GM19395 (cell line): ENCODE data around the gene CORO2B.

Experiments
- ATAC-seq: cut with Tn5 transposase; IDR thresholded peaks from one replicate; pipeline ENCODE4 v1.9.1; 2021; ENCODE audit warnings: mild to moderate bottlenecking, moderate library complexity; ENCODE audit not compliant: unreplicated experiment

CORO2B gene

GRCh38 chr15:68625853-68626252 is 47.1 kb downstream of the CORO2B start:
- ATAC-seq = no peak

GRCh38 chr15:68626283-68626682 is 47.5 kb downstream of the CORO2B start:
- no peak for ATAC-seq

DNA sequence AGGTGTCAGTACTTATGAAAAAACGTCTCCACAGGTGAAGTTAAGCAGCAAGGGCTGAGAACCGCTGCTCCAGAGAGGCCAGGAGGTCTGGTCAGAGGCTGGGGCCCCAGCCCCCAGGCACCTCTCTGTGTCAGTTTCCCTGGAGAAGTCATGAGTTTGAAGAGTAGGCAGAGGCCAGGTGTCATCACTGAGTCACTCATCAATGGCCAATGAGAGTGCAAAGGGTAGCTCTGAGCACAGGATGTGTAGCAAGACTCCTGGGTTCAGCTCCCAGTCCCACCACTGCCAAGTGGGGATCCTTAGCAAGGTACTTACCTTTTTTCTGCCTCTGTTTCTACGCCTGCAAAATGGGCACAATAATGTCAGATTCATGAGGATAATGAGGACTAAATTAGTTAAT is 47.9 kb downstream of the CORO2B start:
- ATAC-seq = no peak

DNA sequence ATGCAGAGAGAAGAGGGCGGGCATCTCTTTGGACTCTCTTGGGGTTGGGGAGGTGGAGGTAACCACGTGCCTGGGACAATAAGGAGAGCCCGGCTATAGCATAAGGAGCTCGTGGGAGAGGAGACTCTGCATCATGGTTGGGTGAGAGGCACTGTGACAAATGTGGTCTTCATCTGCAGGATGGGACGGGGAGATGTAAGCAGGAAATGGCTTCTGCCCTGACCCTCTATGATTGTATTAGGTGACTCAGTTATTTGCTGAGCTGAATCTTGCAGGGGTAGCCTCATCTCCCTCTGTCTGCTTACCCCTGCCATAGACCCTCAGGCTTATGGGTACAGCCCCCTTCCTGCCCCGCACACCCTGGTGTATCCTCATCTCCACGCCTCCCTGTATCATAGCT is 48.7 kb downstream of the CORO2B start:
- ATAC-seq = no peak

DNA sequence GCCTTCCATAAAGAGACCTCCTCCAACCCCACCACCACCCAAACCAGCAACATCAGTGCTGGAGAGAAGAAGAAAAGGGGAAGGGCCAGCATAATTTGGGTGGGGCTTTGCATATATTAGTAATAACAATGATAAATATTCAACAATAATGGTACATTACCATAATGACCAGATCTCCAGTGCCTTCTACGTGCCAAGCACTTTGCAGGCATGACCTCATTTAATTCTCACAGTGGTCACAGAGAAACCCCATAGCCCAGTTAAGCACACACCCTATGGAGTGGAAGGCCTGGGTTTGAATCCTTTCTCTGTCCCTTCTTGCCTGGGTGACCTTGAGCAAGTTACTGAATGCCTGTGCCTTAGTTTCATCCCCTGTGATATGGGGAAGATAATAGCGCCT is 49.2 kb downstream of the CORO2B start:
- ATAC-seq = no peak

GRCh38 chr15:68629519-68630210 is 50.9 kb downstream of the CORO2B start:
- no peak for ATAC-seq

GRCh38 chr15:68630211-68630555 is 51.4 kb downstream of the CORO2B start:
- ATAC-seq = no peak

DNA sequence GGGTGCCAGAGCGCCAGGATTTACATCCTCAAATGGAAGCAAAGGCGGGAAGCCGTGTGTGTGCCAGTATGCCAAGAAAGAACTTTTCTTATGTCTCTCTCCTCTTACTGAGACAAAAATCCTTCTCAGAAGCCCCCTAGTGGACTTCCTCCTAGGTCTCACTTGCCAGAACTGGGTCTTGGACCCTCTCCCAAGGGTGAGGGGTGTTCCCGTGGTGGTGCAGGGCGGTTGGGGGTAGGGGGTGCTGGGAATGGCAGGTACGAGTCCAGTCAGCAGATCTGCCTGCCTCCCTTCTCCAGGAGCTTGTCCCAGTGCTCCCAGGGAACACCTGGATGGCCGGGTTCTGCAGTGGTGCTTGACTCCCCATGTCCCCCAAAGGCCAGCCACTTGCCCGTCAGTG is 52.0 kb downstream of the CORO2B start:
- no peak for ATAC-seq

- no peak for ATAC-seq
Measured at GRCh38 chr15:68631601-68632051, 52.8 kb downstream of the CORO2B start.

DNA sequence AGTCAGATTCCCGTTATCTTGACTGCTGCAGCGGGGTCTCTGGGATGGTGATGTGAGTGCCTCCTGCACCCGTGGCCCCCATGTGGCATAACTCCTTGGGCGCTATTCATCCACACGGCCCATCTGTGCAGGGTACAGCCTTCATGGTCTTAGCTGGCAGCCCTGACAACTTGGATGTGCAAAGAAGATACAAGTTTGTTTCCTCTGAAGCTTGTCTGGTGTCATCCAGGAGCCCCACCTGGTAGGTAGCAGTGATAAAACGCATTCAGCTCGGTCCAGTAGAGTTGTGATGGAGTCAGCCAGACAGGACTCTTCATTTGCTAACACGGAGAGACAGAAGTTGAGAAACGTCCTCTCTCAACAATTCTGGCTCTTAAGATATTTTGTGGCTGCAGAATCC is 53.3 kb downstream of the CORO2B start:
- no peak for ATAC-seq

DNA sequence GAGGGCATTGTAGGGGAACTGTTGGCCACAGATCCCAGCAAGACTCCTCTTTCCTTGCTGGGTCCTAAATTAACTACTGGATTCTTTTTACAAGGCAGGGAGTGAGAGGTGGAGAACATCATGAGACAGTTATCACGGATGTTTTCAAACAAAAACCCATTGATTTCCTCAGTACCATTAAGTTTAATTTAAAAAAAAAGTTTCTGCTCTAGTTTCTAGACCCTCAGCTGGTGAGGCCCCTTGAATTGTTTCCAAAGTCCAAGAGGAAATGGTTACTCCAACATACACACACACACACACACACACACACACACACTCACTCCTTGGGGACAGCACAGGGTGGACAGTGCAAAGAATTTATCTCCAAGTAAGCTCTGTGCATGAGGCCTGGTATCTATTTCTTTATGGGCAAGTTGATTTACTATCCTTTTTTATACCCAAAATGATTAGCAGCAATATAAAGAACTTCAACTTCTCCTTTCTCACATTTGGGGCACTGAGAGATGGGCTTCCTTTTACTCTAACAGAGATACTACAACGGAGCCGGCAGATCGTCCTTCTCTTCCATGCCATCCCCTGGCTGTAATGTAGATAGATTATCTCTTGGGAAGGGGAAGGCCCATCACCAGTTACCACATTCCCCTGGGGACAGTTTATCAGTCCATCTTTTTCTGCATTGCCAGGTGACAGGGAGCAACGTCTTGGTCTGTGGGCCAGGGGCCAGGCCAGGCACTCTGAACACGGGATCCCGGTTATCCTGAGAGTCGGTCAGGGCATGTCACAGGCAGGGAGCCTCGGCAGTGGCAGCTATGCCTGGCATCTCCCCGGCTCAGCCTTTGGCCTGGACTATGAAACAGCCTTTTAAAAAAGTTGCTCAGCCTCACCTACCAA is 54.7 kb downstream of the CORO2B start:
- ATAC-seq = no peak

DNA sequence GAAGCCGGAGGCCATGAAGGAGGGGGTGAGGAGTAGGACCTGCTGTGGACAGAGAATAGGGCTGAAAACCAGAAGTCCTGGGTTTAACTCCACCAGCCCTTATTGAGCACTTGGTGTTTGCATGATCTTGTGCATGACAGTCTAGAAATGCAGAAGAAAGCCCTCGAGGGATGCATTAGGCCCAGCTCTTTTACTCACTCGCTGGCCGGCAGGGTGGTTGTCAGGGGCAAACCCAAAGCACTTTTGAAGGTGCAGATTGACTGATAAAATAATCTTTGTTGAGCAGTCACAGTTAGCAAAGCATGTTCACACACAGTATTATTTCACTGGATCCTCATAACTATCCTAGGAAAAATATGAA is 55.3 kb downstream of the CORO2B start:
- no peak for ATAC-seq

DNA sequence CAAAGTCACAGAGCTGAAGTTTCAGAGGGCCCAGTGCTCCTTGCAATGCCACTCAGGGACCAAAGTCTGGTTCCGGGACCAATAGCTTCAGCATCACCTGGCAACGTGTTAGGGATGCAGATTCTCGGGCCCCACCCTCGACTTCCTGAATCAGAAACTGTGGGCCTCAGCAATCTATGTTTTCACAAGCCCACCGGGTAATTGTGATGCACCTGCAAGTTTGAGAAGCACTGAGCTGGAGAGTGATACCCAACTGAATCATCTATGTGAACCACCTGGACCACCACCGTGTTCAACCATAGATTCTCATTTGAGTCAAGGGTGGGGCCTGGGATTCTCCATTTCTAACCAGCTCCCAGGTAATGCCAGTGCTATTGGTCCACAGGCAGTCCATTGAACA is 55.7 kb downstream of the CORO2B start:
- ATAC-seq = no peak

GRCh38 chr15:68635141-68635540 is 56.3 kb downstream of the CORO2B start:
- no peak for ATAC-seq

DNA sequence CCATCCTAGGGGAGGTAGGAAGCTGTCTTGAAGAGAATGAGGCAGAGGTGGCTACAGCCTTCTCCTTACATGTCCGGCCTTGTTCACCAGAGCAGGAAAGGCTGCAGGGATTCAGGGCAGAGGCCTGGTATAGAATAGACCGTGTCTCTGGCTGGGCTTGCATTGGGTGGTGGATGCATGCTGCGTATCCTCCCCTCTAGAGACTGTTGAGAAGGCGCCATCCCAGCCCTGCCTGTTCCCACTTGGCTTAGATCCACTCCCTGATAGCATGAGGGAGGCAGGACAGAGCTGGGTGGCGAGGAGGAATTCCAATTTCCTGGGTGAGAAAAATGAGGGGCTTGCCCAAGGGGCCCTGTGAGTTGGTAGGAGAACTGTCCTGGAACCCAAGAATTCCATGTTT is 57.5 kb downstream of the CORO2B start:
- ATAC-seq = no peak

- no peak for ATAC-seq
Measured at GRCh38 chr15:68637767-68638404, 59.1 kb downstream of the CORO2B start.

GRCh38 chr15:68638953-68639515 is 60.2 kb downstream of the CORO2B start:
- ATAC-seq = no peak

DNA sequence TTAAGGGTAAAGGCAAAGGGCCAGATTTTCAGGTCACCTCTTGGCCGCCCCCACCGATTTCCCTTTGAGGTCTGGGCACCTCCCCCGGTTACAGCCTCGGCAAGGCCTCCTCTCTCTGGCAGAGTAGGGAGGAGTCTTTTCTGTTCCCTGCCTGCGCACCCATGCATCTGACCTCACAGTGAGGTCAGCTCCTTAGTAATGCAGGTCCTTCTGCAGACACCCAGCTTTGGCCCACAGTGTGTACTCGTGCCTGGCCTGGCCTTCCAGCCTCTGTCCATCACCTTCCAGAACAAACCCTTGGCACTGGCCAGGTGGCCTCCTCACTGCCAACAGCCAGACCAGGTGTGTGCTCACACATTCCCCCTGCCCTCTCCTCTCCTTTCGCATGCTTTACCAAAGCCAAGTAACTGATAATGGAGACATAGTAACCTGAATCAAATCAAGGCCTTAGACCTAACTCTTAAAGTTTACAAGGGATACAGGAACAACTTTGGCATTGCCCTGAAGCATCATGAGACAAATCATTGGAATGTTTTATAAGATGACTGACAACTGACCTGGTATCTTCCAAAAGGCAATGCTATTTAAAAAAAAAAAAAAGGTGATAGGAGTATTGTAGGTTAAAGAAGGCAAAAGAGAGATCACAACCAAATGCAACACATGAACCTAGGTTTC is 61.3 kb downstream of the CORO2B start:
- no peak for ATAC-seq

DNA sequence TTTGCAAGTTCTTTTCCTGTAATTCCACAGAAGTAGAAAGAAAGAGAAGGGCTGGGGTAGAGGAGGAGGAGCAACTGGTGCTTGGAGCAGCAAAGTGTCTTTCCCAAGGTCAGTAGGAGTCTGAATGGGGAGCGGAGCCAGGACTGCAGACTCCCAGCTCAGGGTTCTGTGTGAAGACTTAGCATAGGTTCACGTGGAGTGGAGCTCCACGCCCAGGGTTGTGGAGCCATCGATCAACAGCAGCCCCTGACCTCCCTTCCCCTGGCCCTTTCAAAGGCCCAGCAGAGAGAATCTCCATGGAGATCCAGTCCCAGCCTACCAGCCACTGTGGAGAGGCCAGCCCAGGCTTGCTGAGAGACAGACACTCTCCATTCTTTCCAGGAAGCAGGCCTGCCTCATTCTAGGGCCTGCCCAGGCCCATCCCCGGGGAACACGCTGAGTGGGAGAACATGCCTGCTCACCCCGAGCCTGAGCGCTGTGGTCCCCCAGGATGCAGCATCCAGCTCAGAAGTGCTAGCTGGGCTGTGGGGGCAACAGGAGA is 62.1 kb downstream of the CORO2B start:
- no peak for ATAC-seq

DNA sequence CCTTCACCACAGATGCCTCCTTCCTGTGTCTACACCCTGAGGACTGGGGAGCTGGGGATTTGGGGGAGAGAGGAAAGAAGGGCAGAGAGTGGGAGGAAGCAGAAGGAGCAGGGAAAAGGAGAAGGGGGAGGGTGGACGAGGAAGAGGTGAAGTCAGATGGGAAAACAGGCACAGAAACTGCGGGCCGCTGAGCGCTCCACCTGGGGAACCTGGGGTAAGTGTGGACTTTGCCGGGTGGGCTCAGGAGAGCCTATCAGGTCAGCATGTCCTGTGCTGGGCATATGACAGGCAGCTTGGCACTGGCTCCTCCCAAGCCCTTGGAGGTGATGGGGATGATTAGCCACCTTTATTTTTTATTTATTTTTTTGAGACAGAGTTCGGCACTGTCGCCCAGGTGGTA is 62.6 kb downstream of the CORO2B start:
- no peak for ATAC-seq

DNA sequence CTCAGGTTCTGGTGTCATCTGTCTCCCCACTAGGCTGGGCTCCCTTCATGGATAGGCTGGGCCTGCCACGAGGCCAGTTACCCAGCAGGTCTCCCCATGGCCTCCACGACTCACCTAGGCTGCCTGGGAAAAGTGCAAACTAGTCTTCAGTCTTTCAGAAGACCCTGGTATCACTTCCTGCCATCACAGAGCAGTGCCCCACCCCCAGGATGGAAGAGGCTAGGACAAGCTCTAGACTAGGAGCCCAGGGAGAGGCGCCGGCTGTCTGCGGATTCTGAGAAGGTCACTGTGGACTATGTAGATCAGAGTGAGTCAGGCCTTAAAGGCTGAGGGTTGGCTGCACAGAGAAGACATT is 63.7 kb downstream of the CORO2B start:
- ATAC-seq = no peak
